ENCODE data around the gene RTP3.

DNA sequence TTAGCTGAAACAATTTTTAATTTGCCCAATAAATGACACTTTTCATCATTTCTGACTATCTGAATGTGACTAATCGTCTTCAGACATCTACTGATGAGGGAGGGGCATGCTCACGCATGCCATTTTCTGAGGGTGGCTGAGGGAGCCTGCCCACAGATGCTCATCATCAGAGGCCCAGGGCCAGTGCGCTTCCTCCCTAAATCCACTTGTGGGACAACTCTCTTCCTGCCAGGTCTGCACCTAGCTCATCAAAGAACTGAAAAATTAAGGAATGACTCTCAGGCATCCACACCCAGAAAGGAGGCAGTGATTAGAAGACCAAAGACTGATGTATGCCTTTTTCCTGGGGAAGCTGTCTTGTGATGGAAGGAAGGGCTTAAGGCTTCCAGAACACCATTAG is 22.8 kb downstream of the RTP3 start:
- no peak for TF ChIP-seq ZBTB7A (IDR thresholded peaks at IDR 0.05; ENCODE audit: low read depth)
- no peak for TF ChIP-seq YY1 (IDR thresholded peaks at IDR 0.05; ENCODE audit: low read depth)
- TF ChIP-seq EP300 (IDR thresholded peaks at IDR 0.05; ENCODE audit: borderline replicate concordance) = no peak
